ENCODE results near the gene GPATCH3. TPM values are rescaled to one million over a fixed set of nuclear protein-coding genes. Genes with fewer than 3 reads are reported as not detected.
"Not testable (repeated sequence)": the region's sequence is repeated elsewhere in the genome, so short reads cannot be mapped to it uniquely, and the experiment has no call there.

The GPATCH3 gene
- total RNA-seq, 4 donors from 2014 or later: 9.7 to 23.5 (median 13.0) TPM

GRCh38 chr1:26851106-26851684, 49.1 kb downstream of the GPATCH3 start:
- TF ChIP-seq CTCF (IDR thresholded peaks at IDR 0.05) (no peak), POLR2A (IDR thresholded peaks at IDR 0.05) (no peak)
- no peak for DNase-seq (ENCODE audit: low spot score in 2 of 2)
- intact Hi-C loops (cut with DNase I; ENCODE audit: low total_unique reads): no loop called here
- 61 to 64% methylated on average over 12 of the region's 12 CpGs for WGBS, 2 donors
- H3K4me3 ChIP-seq (ENCODE audit: low read depth, poor library complexity, severe bottlenecking): no peak overlapping the region

GRCh38 chr1:26848941-26849774, 51.1 kb downstream of the GPATCH3 start:
- intact Hi-C loops (cut with DNase I; ENCODE audit: low total_unique reads): no loop called here
- WGBS, 2 donors: 41 to 46% methylated on average over 8 to 10 of the region's 10 CpGs
- no peak for TF ChIP-seq POLR2A (IDR thresholded peaks at IDR 0.05)
- TF ChIP-seq CTCF (IDR thresholded peaks at IDR 0.05): no peak
- no peak for DNase-seq (ENCODE audit: low spot score in 2 of 2)
- no peak overlapping the region for H3K4me3 ChIP-seq (ENCODE audit: low read depth, poor library complexity, severe bottlenecking)

GRCh38 chr1:26848499-26848898, 51.8 kb downstream of the GPATCH3 start:
- WGBS, 2 donors: 89 to 91% methylated on average over 10 of the region's 10 CpGs
- H3K4me3 ChIP-seq (ENCODE audit: low read depth, poor library complexity, severe bottlenecking): no peak overlapping the region
- intact Hi-C loops (cut with DNase I; ENCODE audit: low total_unique reads): no loop called here
- no peak for DNase-seq (ENCODE audit: low spot score in 2 of 2)
- TF ChIP-seq POLR2A (IDR thresholded peaks at IDR 0.05): no peak
- TF ChIP-seq CTCF (IDR thresholded peaks at IDR 0.05): no peak

- H3K4me3 ChIP-seq (ENCODE audit: low read depth, poor library complexity, severe bottlenecking); DNase-seq (ENCODE audit: low spot score in 2 of 2); intact Hi-C loops (cut with DNase I; ENCODE audit: low total_unique reads): not testable (repeated sequence)
- WGBS, 2 donors: 70 to 85% methylated on average over 6 of the region's 6 CpGs
These were observed 52.4 kb downstream of the GPATCH3 start for GRCh38 chr1:26847826-26848225.

GRCh38 chr1:26844424-26845196, 55.7 kb downstream of the GPATCH3 start:
- H3K4me3 ChIP-seq (ENCODE audit: low read depth, poor library complexity, severe bottlenecking): no peak overlapping the region
- WGBS, 2 donors: 77 to 85% methylated on average over 13 of the region's 13 CpGs
- TF ChIP-seq CTCF (IDR thresholded peaks at IDR 0.05) (no peak), POLR2A (IDR thresholded peaks at IDR 0.05) (no peak)
- intact Hi-C loops (cut with DNase I; ENCODE audit: low total_unique reads): no loop called here
- DNase-seq (ENCODE audit: low spot score in 2 of 2): no peak

Other genes with a start within 250 kb of the GPATCH3 start
- gene ARID1A, start 204.5 kb downstream of the GPATCH3 start, total RNA-seq: 10 to 100 TPM; 53.3 to 77.2 (median 54.9) TPM
- gene PIGV, start 112.5 kb downstream of the GPATCH3 start, total RNA-seq: 10 to 100 TPM; 18.2 to 39.3 (median 27.1) TPM
- gene ZDHHC18, start 73.8 kb downstream of the GPATCH3 start, total RNA-seq: 10 to 100 TPM; 14.1 to 28.4 (median 18.8) TPM
- 1,000 to 10,000 TPM in 1 of 4 donors, 100 to 1,000 TPM in 3; 755 to 1,044 (median 948) TPM for gene SFN, start 37.3 kb downstream of the GPATCH3 start, total RNA-seq
- gene GPN2, start 10.2 kb downstream of the GPATCH3 start, total RNA-seq: 10 to 100 TPM; 12.3 to 24.5 (median 16.4) TPM
- gene NR0B2, start 13.5 kb upstream of the GPATCH3 start, total RNA-seq: not detected
- gene NUDC, start 21.3 kb upstream of the GPATCH3 start, total RNA-seq: 10 to 100 TPM; 37.0 to 50.4 (median 39.7) TPM
- gene KDF1, start 60.0 kb upstream of the GPATCH3 start, total RNA-seq: 10 to 100 TPM; 34.0 to 45.8 (median 36.2) TPM
- gene TRNP1, start 93.2 kb upstream of the GPATCH3 start, total RNA-seq: 10 to 100 TPM; 14.9 to 29.4 (median 20.2) TPM
- gene TENT5B, start 112.4 kb upstream of the GPATCH3 start, total RNA-seq: 100 to 1,000 TPM; 139 to 243 (median 239) TPM

Measured in lower leg skin (tissue), 4 donors.